ENCODE results near the gene COL19A1. TPM values are rescaled to one million over a fixed set of nuclear protein-coding genes. Genes with fewer than 3 reads are reported as not detected.

COL19A1 gene
- total RNA-seq, 4 donors from 2014 or later: 0.35 to 5.0 (median 0.62) TPM

DNA sequence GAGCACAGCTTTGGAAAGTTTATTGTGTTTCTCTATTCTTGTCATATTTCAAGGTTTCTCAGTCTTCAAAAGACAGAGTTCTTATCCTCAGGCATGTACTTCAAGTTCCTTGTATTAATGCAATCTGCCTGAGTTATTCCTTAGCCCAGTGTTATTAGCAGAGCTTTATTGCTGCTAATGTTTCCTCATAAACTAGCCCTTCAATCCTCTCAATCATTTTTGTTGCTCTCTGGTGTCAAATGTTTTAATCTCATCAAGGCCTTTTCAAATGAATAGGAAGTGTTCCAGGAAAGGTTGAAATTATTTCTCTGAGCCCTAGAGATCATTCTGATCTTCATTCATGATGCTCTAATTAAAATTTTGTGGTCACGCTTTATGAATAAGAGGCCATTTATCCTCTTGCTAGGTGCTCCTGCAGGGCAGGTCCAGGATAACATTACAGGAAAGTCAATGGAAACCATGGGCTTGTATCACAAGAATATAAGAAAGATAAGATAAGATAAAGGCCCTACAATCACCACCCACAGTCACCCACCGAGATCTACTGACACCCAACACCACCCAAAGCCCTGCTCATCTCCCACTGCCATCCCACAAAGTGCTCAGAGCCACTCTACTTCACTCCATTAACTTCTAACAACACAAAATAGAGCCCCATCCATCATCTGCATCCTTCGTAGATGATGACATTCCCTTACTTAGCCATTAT is 310.6 kb downstream of the COL19A1 start:
- DNase-seq: no peak
- no peaks in the 10 kb centered on the region for H3K36me3 ChIP-seq
- no peaks in the 10 kb centered on the region for H3K27me3 ChIP-seq
- no peak for TF ChIP-seq POLR2A (IDR thresholded peaks at IDR 0.05)
- TF ChIP-seq, protein P1, sequence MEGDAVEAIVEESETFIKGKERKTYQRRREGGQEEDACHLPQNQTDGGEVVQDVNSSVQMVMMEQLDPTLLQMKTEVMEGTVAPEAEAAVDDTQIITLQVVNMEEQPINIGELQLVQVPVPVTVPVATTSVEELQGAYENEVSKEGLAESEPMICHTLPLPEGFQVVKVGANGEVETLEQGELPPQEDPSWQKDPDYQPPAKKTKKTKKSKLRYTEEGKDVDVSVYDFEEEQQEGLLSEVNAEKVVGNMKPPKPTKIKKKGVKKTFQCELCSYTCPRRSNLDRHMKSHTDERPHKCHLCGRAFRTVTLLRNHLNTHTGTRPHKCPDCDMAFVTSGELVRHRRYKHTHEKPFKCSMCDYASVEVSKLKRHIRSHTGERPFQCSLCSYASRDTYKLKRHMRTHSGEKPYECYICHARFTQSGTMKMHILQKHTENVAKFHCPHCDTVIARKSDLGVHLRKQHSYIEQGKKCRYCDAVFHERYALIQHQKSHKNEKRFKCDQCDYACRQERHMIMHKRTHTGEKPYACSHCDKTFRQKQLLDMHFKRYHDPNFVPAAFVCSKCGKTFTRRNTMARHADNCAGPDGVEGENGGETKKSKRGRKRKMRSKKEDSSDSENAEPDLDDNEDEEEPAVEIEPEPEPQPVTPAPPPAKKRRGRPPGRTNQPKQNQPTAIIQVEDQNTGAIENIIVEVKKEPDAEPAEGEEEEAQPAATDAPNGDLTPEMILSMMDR (IDR thresholded peaks at IDR 0.05): no peak
- no peak overlapping the region for H3K27ac ChIP-seq
- H3K9me3 ChIP-seq: no peaks in the 10 kb centered on the region
- no peaks in the 10 kb centered on the region for H3K4me1 ChIP-seq
- H3K4me3 ChIP-seq: no peak overlapping the region

DNA sequence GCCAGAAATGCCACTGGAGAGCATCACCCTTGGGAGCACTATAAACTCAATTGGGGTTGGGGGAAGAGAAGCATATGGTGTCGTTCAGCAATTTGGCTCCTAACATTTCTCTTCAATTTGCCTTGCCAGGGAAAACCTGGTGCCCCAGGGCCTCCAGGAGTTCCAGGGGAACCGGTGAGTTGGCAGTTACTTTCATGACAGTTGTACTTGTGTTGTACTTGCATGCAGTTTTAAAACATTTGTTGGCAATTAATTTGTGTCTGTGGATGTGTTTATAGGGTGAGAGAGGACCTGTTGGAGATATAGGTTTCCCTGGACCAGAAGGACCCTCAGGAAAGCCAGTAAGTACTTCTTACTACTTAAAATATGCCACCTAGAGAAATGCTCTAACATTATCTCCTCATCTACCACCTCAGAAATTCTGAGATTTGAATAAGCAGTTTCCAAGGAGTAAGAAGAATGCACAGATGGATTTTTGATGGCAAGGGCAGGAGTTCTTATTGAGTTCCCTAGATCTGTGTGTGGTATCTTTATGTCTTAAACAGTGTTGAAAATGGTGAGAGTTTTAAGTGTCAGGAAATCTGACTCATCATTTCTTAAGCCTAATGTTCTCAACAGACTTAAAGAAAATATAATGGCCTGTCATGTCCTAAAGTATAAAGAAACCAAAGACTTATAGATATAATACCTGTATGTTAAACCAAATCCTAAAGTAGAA is 314.0 kb downstream of the COL19A1 start:
- H3K27ac ChIP-seq: no peak overlapping the region
- H3K4me1 ChIP-seq: no peaks in the 10 kb centered on the region
- no peak for TF ChIP-seq POLR2A (IDR thresholded peaks at IDR 0.05)
- TF ChIP-seq, protein P1 (IDR thresholded peaks at IDR 0.05): no peak
- no peak for DNase-seq
- no peaks in the 10 kb centered on the region for H3K27me3 ChIP-seq
- no peaks in the 10 kb centered on the region for H3K36me3 ChIP-seq
- H3K9me3 ChIP-seq: no peaks in the 10 kb centered on the region
- H3K4me3 ChIP-seq: no peak overlapping the region

DNA sequence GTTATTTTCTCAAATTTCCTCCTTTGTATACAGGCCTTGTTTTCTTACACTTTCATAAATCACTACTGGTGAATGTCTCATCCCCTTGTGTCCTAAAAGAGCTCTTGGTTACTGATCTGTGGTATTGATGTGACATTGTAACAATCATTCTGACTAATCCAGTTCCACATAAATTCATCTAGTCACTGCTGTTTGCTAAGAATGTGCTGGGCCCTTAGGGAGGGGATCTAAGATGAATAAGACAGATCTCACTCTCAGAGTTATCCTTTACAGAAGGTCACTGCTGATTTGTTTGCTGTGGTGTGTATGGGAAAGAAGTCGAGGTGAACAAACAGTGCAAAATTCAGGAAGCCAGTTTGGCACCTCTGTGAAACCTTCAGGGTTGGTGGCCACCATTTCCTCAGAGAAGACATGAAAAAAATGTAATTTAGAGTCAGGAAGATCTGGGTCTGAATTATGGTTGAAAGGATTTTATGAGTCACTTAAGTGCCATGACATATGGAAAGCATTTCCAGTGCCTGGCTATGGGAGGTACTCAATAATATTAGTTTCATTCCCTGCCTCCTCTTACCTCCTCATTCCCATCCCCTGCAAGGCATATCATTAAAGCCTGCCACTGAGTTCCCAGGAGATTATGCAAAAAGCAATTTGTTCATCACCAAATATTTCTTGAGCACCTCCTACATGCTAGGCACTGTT is 314.7 kb downstream of the COL19A1 start:
- DNase-seq: no peak
- TF ChIP-seq POLR2A (IDR thresholded peaks at IDR 0.05): no peak
- TF ChIP-seq, protein P1 (IDR thresholded peaks at IDR 0.05): no peak
- H3K4me3 ChIP-seq: no peak overlapping the region

DNA sequence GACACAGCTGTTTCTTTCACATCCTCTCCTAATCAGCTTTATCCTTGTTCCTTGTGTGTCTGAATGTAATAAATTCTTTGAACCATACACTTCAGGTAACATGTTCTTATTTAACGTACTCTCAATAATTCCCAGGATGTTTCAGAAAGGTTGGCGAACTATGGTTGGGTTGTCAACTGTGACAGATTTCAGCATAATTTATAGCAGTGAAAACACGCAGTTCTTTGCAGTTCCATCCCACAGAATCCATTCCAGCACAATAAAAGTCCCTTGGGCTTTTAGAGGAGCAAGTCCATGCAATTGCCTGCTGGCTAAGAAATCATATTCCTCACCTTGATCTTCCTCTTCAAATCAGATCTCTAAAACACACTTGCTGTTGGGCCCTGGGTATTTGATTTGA is 317.2 kb downstream of the COL19A1 start:
- Histone ChIP-seq H3K4me1 (no peaks in the 10 kb centered on the region), H3K9me3 (no peaks in the 10 kb centered on the region), H3K36me3 (no peaks in the 10 kb centered on the region), H3K27me3 (no peaks in the 10 kb centered on the region), H3K27ac (no peak overlapping the region), H3K4me3 (no peak overlapping the region)
- TF ChIP-seq POLR2A (IDR thresholded peaks at IDR 0.05): no peak
- TF ChIP-seq, protein P1 (IDR thresholded peaks at IDR 0.05): no peak
- DNase-seq: no peak

More for the DNA sequence above, 314.7 kb downstream of the COL19A1 start:
- Histone ChIP-seq H3K36me3 (no peaks in the 10 kb centered on the region), H3K27me3 (no peaks in the 10 kb centered on the region), H3K9me3 (no peaks in the 10 kb centered on the region), H3K4me1 (no peaks in the 10 kb centered on the region), H3K27ac (no peak overlapping the region)

DNA sequence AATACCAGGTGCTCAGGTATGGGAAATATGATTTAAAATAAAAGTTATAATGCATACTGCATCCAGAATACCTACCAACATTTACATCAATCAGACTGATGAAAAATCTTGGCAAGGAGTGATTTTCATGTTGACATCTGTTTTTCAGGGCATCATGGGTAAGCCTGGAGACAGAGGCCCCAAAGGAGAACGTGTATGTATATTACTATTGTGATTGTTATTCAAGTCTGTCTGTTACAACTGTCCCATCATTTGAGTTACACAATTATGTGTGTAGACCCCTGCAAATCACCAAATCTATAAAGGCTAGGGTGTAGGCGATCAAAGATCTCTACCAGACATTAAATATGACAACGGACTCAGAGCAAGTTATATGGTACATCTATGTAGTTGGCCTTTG is 318.4 kb downstream of the COL19A1 start:
- H3K36me3 ChIP-seq: no peaks in the 10 kb centered on the region

More for the DNA sequence above, 318.4 kb downstream of the COL19A1 start:
- Histone ChIP-seq H3K27ac (no peak overlapping the region), H3K9me3 (no peaks in the 10 kb centered on the region), H3K4me3 (no peak overlapping the region), H3K27me3 (no peaks in the 10 kb centered on the region), H3K4me1 (no peaks in the 10 kb centered on the region)
- DNase-seq: no peak
- TF ChIP-seq, protein P1 (IDR thresholded peaks at IDR 0.05): no peak
- TF ChIP-seq POLR2A (IDR thresholded peaks at IDR 0.05): no peak
